NAMALWA (cell line): Measurements from ENCODE around the gene ARID1B.

ENCODE experiments used
- DNase-seq: peaks from one replicate; pipeline ENCODE4 v3.0.0-alpha.2; 2015; ENCODE audit warnings: low spot score

Gene ARID1B

GRCh38 chr6:156879186-156879585 lies 102.0 kb downstream of the ARID1B start:
- no peak for DNase-seq

- DNase-seq = no peak
Measured at GRCh38 chr6:156879591-156879990, 102.4 kb downstream of the ARID1B start.

GRCh38 chr6:156880913-156881312 lies 103.7 kb downstream of the ARID1B start:
- no peak for DNase-seq

- peak; percentile 23 for DNase-seq
Measured at GRCh38 chr6:156881687-156882629, 104.8 kb downstream of the ARID1B start.

- no peak for DNase-seq
Measured at GRCh38 chr6:156883497-156884252, 106.5 kb downstream of the ARID1B start.

GRCh38 chr6:156884306-156884705 lies 107.1 kb downstream of the ARID1B start:
- no peak for DNase-seq

GRCh38 chr6:156885562-156885961 lies 108.4 kb downstream of the ARID1B start:
- no peak for DNase-seq

GRCh38 chr6:156886409-156886808 lies 109.2 kb downstream of the ARID1B start:
- DNase-seq = peak; percentile 52

- DNase-seq = no peak
Measured at GRCh38 chr6:156887623-156888269, 110.6 kb downstream of the ARID1B start.

GRCh38 chr6:156889469-156889868 lies 112.3 kb downstream of the ARID1B start:
- DNase-seq = no peak

GRCh38 chr6:156889986-156890385 lies 112.8 kb downstream of the ARID1B start:
- DNase-seq = no peak

GRCh38 chr6:156890627-156891314 lies 113.6 kb downstream of the ARID1B start:
- DNase-seq = no peak

- no peak for DNase-seq
Measured at GRCh38 chr6:156897907-156898531, 120.8 kb downstream of the ARID1B start.

GRCh38 chr6:156899071-156899470 lies 121.9 kb downstream of the ARID1B start:
- no peak for DNase-seq

GRCh38 chr6:156899532-156900135 lies 122.5 kb downstream of the ARID1B start:
- no peak for DNase-seq

- DNase-seq = no peak
Measured at GRCh38 chr6:156900292-156900691, 123.1 kb downstream of the ARID1B start.

- no peak for DNase-seq
Measured at GRCh38 chr6:156901309-156902019, 124.3 kb downstream of the ARID1B start.

GRCh38 chr6:156902782-156903181 lies 125.6 kb downstream of the ARID1B start:
- DNase-seq = no peak

- no peak for DNase-seq
Measured at GRCh38 chr6:156904176-156904967, 127.2 kb downstream of the ARID1B start.

- DNase-seq = no peak
Measured at GRCh38 chr6:156905801-156906200, 128.6 kb downstream of the ARID1B start.
